HCT116 (cell line): ENCODE results near the gene METTL24. TPM values are rescaled to one million over a fixed set of nuclear protein-coding genes. Genes with fewer than 3 reads are reported as not detected.

ENCODE experiments used
- ATAC-seq: fragments of 200-7000 bp; cut with Tn5 transposase; 2 replicates; pipeline ENCODE4 v1.9.1; 2020; ENCODE audit warnings: mild to moderate bottlenecking, moderate library complexity
- BruUV-seq: library from RNA; stranded (reverse); fragments of 400-500 nt; replicated peaks from 2 replicates; lab custom pipeline; 2021; lab: Mats Ljungman, UMichigan
- CTCF ChIA-PET: fragments of 300-600 bp; sonication (Branson Sonifier 250); formaldehyde crosslinking; loops from one replicate; lab custom pipeline; 2021; ENCODE audit warnings: antibody characterized with exemption; lab: Charles Lee
- POLR2A ChIA-PET: fragments of 300-600, 350-600 bp; sonication (Branson Sonifier 250); formaldehyde crosslinking; loops from one replicate; lab custom pipeline; 2021; ENCODE audit warnings: antibody characterized with exemption; lab: Charles Lee
- RAD21 ChIA-PET, 2 experiments: fragments of 300-600 bp; sonication (Branson Sonifier 250); formaldehyde crosslinking; loops; one replicate each; lab custom pipeline; 2023; ENCODE audit warnings: low total read pairs in 2 of 2; ENCODE audit not compliant: uncharacterized antibody in 2 of 2, unreplicated experiment in 2 of 2, low non-redundant PET in 1 of 2; lab: Charles Lee
- DNase-seq: peaks from one replicate; pipeline ENCODE4 v3.0.0-alpha.2; 2010; ENCODE audit warnings: low read depth, low spot score
- H2AFZ ChIP-seq: fragments of 200-600 bp; shearing (Covaris generic), sonication (generic); 2 replicates; pipeline ENCODE4 v1.6.1; 2017; ENCODE audit warnings: low read depth, mixed run types, mixed read lengths, antibody characterized with exemption, low read length; ENCODE audit not compliant: poor library complexity, severe bottlenecking
- H3K27ac ChIP-seq: 2 replicates; pipeline ENCODE4 v1.5.1; 2012; ENCODE audit warnings: low read depth, low read length
- H3K27me3 ChIP-seq: fragments of 200-600 bp; sonication (generic); 2 replicates; pipeline ENCODE4 v1.6.1; 2016; ENCODE audit warnings: mixed run types, low read length, mixed read lengths; ENCODE audit not compliant: insufficient read depth
- H3K36me3 ChIP-seq, 2 experiments: fragments of 200-500 bp in 1 of 2; fragments of 200-600 bp in 1 of 2; sonication (Bioruptor generic) in 1 of 2; sonication (generic) in 1 of 2; 2 replicates each; pipeline versions ENCODE4 v1.5.1 to v1.6.1; 2014 to 2016; ENCODE audit warnings: low read length in 2 of 2, inconsistent platforms in 1 of 2, mixed read lengths in 1 of 2, mixed run types in 1 of 2; ENCODE audit not compliant: insufficient read depth in 2 of 2, control insufficient read depth in 1 of 2
- H3K4me1 ChIP-seq, 2 experiments: fragments of 200-600 bp in 1 of 2; sonication (generic) in 1 of 2; 2 replicates each; pipeline versions ENCODE4 v1.5.1 to v1.6.1; 2012 to 2017; ENCODE audit warnings: low read length in 2 of 2, inconsistent platforms in 1 of 2, mild to moderate bottlenecking in 1 of 2, mixed read lengths in 1 of 2, mixed run types in 1 of 2, moderate library complexity in 1 of 2; ENCODE audit not compliant: insufficient read depth in 2 of 2, control insufficient read depth in 1 of 2
- H3K4me2 ChIP-seq: fragments of 200-600 bp; sonication (generic); 2 replicates; pipeline ENCODE4 v1.6.1; 2017; ENCODE audit warnings: mixed run types, low read length, mixed read lengths
- H3K4me3 ChIP-seq, 2 experiments: fragments of 200-600 bp in 1 of 2; sonication (generic) in 1 of 2; replicated peaks in 1 of 2; 2 replicates each; pipeline ENCODE4 v1.5.1; 2011 to 2016; ENCODE audit warnings: low read length in 2 of 2, control low read depth in 1 of 2, low read depth in 1 of 2, mild to moderate bottlenecking in 1 of 2, mixed read lengths in 1 of 2, mixed run types in 1 of 2
- H3K79me2 ChIP-seq: fragments of 200-600 bp; sonication (generic); 2 replicates; pipeline ENCODE4 v1.6.1; 2017; ENCODE audit warnings: mild to moderate bottlenecking, mixed run types, low read length, moderate library complexity, mixed read lengths; ENCODE audit not compliant: insufficient read depth
- H3K9ac ChIP-seq: fragments of 200-600 bp; sonication (generic); 2 replicates; pipeline ENCODE4 v1.6.1; 2016; ENCODE audit warnings: low read length, mixed read lengths
- H3K9me2 ChIP-seq: fragments of 200-600 bp; sonication (generic), shearing (Covaris generic); 2 replicates; pipeline ENCODE4 v1.6.1; 2017; ENCODE audit warnings: mixed run types, mild to moderate bottlenecking, moderate library complexity; ENCODE audit not compliant: insufficient read depth
- H3K9me3 ChIP-seq, 2 experiments: fragments of 200-500 bp in 1 of 2; fragments of 200-600 bp in 1 of 2; sonication (Bioruptor generic) in 1 of 2; sonication (generic) in 1 of 2; 2 replicates each; pipeline ENCODE4 v1.6.1; 2014 to 2017; ENCODE audit warnings: low read length in 2 of 2, mixed read lengths in 2 of 2, inconsistent platforms in 1 of 2, low read depth in 1 of 2, mild to moderate bottlenecking in 1 of 2, mixed run types in 1 of 2, moderate library complexity in 1 of 2; ENCODE audit not compliant: control insufficient read depth in 1 of 2, insufficient read depth in 1 of 2
- H4K20me1 ChIP-seq: fragments of 200-600 bp; sonication (generic), shearing (Covaris generic); 2 replicates; pipeline ENCODE4 v1.6.1; 2017; ENCODE audit warnings: mixed run types, mild to moderate bottlenecking, moderate library complexity; ENCODE audit not compliant: insufficient read depth
- EZH2 ChIP-seq: fragments of 200-600 bp; sonication (generic); IDR thresholded peaks from 2 replicates; pipeline ENCODE4 v1.6.1; 2017; ENCODE audit warnings: antibody characterized with exemption, mixed run types
- FOSL1 ChIP-seq: IDR thresholded peaks from 2 replicates; pipeline ENCODE4 v1.6.1; 2012; ENCODE audit warnings: low read depth
- RAD21 ChIP-seq: IDR thresholded peaks from 2 replicates; pipeline ENCODE4 v1.6.1; 2012; ENCODE audit warnings: low read depth, mild to moderate bottlenecking
- REST ChIP-seq: IDR thresholded peaks from 2 replicates; pipeline ENCODE4 v1.6.1; 2012; ENCODE audit warnings: low read depth
- SIN3A ChIP-seq: IDR thresholded peaks from 2 replicates; pipeline ENCODE4 v1.6.1; 2012; ENCODE audit warnings: low read depth
- SRF ChIP-seq: IDR thresholded peaks from 2 replicates; pipeline ENCODE4 v1.6.1; 2012; ENCODE audit warnings: low read depth
- TCF7L2 ChIP-seq: IDR thresholded peaks from 2 replicates; pipeline ENCODE4 v1.7.0; 2011; ENCODE audit warnings: borderline replicate concordance, inconsistent platforms; ENCODE audit not compliant: insufficient read depth, insufficient read length; ENCODE audit errors: extremely low read depth
- ZFX ChIP-seq: fragments of 450-650 bp; IDR thresholded peaks from 2 replicates; pipeline ENCODE4 v1.6.1; 2017
- intact Hi-C: fragments of 100-400 bp; cut with micrococcal nuclease; formaldehyde crosslinking; loops from 2 replicates; pipeline ENCODE4 v1.10.0; 2022
- total RNA-seq: library from RNA; stranded (reverse); gene quantifications from one replicate; pipeline ENCODE4 v1.2.1, GENCODE V29; 2021; ENCODE audit not compliant: unreplicated experiment

METTL24 gene
- total RNA-seq, 1 experiment from 2014 or later, result not detected

GRCh38 chr6:110332281-110332680 is 25.9 kb downstream of the METTL24 start:
- intact Hi-C loops, result no loop called here
- no peaks in the 10 kb centered on the region for H3K4me1 ChIP-seq
- TF ChIP-seq SRF (no peak), FOSL1 (no peak), EZH2 (no peak), RAD21 (no peak), ZFX (no peak), REST (no peak), TCF7L2 (no peak), SIN3A (no peak)
- RAD21 ChIA-PET, result no interaction called here
- no peak overlapping the region for H2AFZ ChIP-seq
- H3K36me3 ChIP-seq, result no peaks in the 10 kb centered on the region
- no peaks in the 10 kb centered on the region for H3K79me2 ChIP-seq
- ATAC-seq (no peak), DNase-seq (no peak)
- POLR2A ChIA-PET, result no interaction called here
- H4K20me1 ChIP-seq, result no peaks in the 10 kb centered on the region
- H3K4me2 ChIP-seq, result no peak overlapping the region
- no peaks in the 10 kb centered on the region for H3K9me3 ChIP-seq
- H3K9ac ChIP-seq, result no peak overlapping the region
- H3K4me3 ChIP-seq, result no peak overlapping the region
- no peaks in the 10 kb centered on the region; the same call in 1 of the 2 replicates for H3K9me2 ChIP-seq
- CTCF ChIA-PET, result no interaction called here
- H3K27me3 ChIP-seq, result no peaks in the 10 kb centered on the region
- no TSS peak for BruUV-seq
- H3K27ac ChIP-seq, result no peak overlapping the region
